AG10803 (cell line): ENCODE data around the gene NCAPD3.

Experiments used
- DNase-seq: peaks from one replicate; pipeline ENCODE4 v3.0.0; 2010; ENCODE audit warnings: low read depth
- H3K4me3 ChIP-seq: 2 replicates; pipeline ENCODE4 v1.5.1; 2011; ENCODE audit warnings: mild to moderate bottlenecking, low read length, control low read depth
- TF ChIP-seq, protein P1 (sequence below): conservative IDR thresholded peaks from 2 replicates; pipeline ENCODE4 v1.5.1; 2011; ENCODE audit warnings: mild to moderate bottlenecking, low read length, control low read depth, inconsistent platforms

The NCAPD3 gene

DNA sequence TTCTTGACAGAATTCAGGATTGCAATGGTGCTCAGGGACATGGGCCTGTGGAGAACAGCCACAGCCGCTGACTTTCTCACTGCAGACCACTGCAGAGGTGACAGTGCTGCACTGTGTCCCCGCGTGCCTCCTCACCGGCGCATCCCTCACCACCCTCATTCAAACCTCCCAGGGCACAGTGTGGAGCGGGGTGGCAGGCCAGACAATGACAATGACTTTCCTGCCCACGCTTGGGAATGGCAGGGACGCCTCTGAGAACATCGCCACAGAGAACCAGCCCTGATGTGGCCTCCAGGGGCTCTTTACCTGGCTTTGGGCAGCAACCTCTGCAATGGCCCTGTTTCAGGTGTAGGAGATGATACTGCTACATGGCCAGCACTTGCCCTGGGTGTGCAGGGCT lies 65.7 kb downstream of the NCAPD3 start:
- no peak overlapping the region for H3K4me3 ChIP-seq
- DNase-seq = no peak
- TF ChIP-seq, protein P1, sequence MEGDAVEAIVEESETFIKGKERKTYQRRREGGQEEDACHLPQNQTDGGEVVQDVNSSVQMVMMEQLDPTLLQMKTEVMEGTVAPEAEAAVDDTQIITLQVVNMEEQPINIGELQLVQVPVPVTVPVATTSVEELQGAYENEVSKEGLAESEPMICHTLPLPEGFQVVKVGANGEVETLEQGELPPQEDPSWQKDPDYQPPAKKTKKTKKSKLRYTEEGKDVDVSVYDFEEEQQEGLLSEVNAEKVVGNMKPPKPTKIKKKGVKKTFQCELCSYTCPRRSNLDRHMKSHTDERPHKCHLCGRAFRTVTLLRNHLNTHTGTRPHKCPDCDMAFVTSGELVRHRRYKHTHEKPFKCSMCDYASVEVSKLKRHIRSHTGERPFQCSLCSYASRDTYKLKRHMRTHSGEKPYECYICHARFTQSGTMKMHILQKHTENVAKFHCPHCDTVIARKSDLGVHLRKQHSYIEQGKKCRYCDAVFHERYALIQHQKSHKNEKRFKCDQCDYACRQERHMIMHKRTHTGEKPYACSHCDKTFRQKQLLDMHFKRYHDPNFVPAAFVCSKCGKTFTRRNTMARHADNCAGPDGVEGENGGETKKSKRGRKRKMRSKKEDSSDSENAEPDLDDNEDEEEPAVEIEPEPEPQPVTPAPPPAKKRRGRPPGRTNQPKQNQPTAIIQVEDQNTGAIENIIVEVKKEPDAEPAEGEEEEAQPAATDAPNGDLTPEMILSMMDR = no peak

DNA sequence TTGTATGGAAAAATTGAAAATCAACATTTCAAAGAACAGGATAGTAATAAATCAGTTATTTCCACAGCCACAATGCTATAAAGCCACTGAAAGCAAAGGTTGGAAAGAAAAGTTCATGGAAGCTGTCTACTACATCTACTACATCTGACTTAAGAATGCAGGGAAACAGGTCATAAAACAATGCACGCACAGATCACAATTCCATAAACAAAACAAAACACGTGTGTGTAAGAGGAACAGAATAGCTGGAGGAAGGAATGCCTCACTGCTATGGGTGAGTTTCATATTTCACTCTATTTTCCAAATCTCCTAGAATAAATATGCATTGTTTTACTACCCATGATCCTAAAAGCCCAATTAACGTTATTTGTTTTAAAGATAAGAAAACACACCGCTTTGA lies 66.3 kb downstream of the NCAPD3 start:
- DNase-seq = no peak
- TF ChIP-seq, protein P1 = no peak
- no peak overlapping the region for H3K4me3 ChIP-seq

DNA sequence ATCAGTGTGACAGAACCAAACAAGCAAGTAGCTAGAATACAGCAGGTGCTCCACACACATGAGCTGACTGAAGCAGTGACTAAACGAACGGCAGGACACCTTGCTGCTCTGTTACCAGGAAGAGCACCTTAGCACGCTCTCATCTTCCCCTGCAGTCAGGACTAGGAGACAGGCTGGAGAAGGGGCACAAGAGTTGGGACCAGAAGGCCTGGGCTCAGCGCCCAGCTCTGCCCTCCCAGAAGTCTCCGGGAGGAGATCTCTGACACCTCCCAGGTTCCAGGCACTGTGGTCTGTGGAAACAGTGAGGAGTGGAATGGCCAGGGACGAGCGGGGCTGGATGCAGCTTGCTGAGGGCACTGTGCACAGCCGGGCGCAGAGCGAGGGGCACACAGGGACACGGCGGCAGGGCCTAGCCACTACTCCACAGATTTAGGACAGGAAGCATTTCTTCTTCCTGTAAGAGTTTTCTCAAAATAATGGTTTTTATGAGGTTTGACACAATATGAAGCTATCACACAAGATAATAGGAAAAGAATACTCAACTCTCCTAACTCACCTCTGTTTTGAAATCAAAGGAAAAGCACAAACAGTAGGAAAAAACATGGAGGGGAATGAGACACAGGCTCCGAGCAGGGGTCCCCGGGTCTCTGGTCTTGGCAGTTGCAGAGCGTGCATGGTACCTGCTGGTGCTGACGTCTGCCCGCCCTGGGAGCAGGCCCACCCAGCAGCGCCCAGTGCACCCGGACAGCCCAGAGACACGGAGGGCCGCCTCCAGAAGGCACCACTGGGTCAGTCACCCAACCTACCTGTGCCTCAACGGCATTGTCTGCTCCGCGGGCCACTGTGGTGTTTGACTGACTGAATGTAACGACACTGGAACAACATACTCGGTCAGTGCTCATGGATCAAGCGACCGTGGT lies 67.6 kb downstream of the NCAPD3 start:
- DNase-seq = no peak
- TF ChIP-seq, protein P1 = no peak

DNA sequence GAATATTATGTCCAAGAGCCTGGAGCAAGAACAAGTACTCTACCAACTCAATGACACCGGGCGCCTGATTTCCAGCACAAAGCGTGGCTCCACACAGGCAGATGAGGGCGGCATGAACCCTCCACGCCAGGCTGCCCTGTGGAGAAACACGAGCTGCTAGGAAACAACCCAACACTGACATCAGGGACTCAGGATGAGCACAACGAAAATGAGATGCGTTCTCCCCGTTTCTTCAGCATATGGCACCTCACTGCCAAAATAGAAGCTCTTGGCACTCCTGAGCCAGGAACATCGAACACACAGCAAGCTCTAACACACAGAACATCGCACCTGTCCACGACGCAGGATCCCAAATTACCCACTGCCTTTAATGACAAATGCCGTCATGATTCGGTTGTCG lies 68.3 kb downstream of the NCAPD3 start:
- no peak for DNase-seq
- H3K4me3 ChIP-seq = no peak overlapping the region
- TF ChIP-seq, protein P1 = no peak

More for the DNA sequence above, 67.6 kb downstream of the NCAPD3 start:
- no peak overlapping the region for H3K4me3 ChIP-seq

DNA sequence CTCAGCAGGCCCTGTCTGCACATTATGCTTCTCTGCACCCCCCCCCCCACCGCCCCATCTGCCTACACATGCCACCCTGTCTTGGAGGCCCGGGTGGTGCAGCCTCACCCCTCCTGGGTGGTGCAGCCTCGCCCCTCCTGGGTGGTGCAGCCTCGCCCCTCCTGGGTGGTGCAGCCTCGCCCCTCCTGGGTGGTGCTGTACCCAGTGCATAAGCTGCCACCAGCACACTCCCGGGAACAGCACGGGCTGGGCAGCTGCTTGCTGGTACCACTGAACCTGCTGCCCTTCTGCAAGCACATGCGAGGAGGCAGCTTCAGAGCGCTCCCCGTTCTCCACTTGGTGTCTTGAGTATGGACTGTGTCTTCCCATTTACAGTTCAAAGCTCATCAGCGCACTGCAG lies 69.3 kb downstream of the NCAPD3 start:
- no peak for DNase-seq
- TF ChIP-seq, protein P1 = no peak

DNA sequence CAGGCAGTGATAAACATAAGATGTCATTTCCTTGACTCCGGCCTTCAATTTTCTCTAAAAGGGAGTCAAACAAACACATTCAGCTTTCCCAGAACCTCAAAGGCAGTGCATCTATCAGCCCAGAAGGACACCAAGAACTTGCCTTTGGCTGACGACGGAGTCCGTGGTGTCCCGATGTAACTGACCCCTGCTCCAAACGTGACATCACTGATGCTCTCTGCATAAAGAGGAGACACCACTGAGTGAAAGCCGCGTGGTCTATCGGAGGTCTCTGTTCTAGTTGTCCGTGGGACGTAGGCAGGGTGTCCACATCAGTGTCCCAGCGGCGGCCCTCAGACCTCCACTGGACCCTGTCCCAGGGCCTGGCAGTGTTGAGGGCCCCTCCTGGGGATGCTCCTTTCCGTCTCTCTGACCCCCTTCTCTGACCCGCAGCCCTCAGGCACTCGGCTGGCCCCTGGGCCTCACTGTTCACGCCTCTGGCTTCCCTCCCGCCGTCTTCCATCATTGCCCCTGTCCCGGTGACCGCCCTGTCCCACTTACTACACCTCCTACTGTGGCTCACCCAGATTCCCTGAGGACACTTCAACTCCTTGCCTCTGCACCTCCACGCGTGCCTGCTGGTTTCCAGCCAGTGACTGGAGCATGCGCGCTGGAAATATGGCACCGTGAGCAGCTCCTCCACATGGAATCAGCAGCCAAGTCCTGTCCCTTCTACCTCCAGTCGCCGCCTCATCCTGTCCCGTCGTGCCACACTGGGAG lies 70.4 kb downstream of the NCAPD3 start:
- no peak for DNase-seq
- no peak overlapping the region for H3K4me3 ChIP-seq
- TF ChIP-seq, protein P1 = no peak

More for the DNA sequence above, 69.3 kb downstream of the NCAPD3 start:
- H3K4me3 ChIP-seq = no peak overlapping the region

DNA sequence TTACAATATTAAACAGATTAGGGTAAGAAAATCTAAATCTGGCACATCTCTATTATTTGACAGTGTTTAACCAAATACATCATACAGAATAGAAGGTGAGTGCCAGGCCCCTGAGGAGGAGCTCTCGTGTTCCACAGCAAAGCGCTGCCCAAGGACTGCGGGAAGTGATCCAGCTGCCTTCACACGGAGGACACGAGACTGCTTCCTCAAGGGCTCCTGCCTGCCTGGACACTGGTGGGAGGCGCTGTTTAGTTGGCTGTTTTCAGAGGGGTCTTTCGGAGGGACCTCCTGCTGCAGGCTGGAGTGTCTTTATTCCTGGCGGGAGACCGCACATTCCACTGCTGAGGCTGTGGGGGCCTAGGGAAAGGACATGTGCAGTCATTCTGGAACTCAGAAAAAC lies 71.1 kb downstream of the NCAPD3 start:
- DNase-seq = no peak
- H3K4me3 ChIP-seq = no peak overlapping the region
- TF ChIP-seq, protein P1 = no peak
